Heart left ventricle (tissue), 16 donors: ENCODE data around the gene BEAN1. TPM values are rescaled to one million over a fixed set of nuclear protein-coding genes. Genes with fewer than 3 reads are reported as not detected.

Experiments
- ATAC-seq, 4 donors: fragments of 200-7000 bp; cut with Tn5 transposase; one replicate each; pipeline ENCODE4 v1.9.1; 2020 to 2022; ENCODE audit warnings: moderate library complexity in 4 of 4, mild to moderate bottlenecking in 3 of 4, moderate number of reproducible peaks in 1 of 4
- DNase-seq, 5 donors: peaks; one replicate each; pipeline ENCODE4 v3.0.0-alpha.2; 2020
- H3K27ac ChIP-seq, 12 donors: fragments of 200-600 bp; sonication (generic) in 4 of 12; one replicate each; pipeline versions ENCODE4 v1.5.0 to v1.8.0; 2016 to 2022; ENCODE audit warnings: mild to moderate bottlenecking in 2 of 12
- H3K27me3 ChIP-seq, 9 donors: fragments of 200-600 bp; sonication (generic) in 2 of 9; one replicate each; pipeline versions ENCODE4 v1.5.1 to v1.8.0; 2016 to 2022; ENCODE audit warnings: mild to moderate bottlenecking in 3 of 9
- H3K36me3 ChIP-seq, 9 donors: fragments of 200-600 bp; sonication (generic) in 2 of 9; one replicate each; pipeline versions ENCODE4 v1.5.0 to v1.8.0; 2018 to 2022; ENCODE audit warnings: mild to moderate bottlenecking in 2 of 9
- H3K4me1 ChIP-seq, 12 donors: fragments of 200-600 bp; sonication (generic) in 4 of 12; one replicate each; pipeline versions ENCODE4 v1.5.0 to v1.8.0; 2016 to 2022; ENCODE audit warnings: mild to moderate bottlenecking in 3 of 12
- H3K4me3 ChIP-seq, 12 donors: fragments of 200-600 bp; sonication (generic) in 4 of 12; one replicate each; pipeline versions ENCODE4 v1.5.0 to v1.8.0; 2017 to 2022; ENCODE audit warnings: mild to moderate bottlenecking in 9 of 12, moderate library complexity in 4 of 12
- H3K9me3 ChIP-seq, 12 donors: fragments of 200-600 bp; sonication (generic) in 4 of 12; one replicate each; pipeline versions ENCODE4 v1.5.0 to v1.8.0; 2016 to 2022; ENCODE audit warnings: mild to moderate bottlenecking in 1 of 12
- CTCF ChIP-seq, 12 donors: fragments of 200-600 bp; sonication (generic) in 4 of 12; IDR thresholded peaks; one replicate each; pipeline versions ENCODE4 v1.5.0 to v1.8.0; 2018 to 2022; ENCODE audit warnings: antibody characterized with exemption in 12 of 12, mild to moderate bottlenecking in 5 of 12
- POLR2A ChIP-seq, 2 donors: fragments of 450-650 bp; IDR thresholded peaks; one replicate each; pipeline ENCODE4 v1.6.1; 2017; ENCODE audit warnings: antibody characterized with exemption in 2 of 2, mild to moderate bottlenecking in 2 of 2, moderate library complexity in 2 of 2
- WGBS, 4 donors: extraction: QIAGEN DNeasy Blood & Tissue Kit in 2 of 4; methylation state at CpG; one replicate each; pipeline versions ENCODE4 v1.1.5 to v1.1.7; 2013 to 2018; 5-methylcytosine and 5-hydroxymethylcytosine counted together
- intact Hi-C, 10 donors: fragments of 100-400 bp; cut with DNase I; formaldehyde crosslinking; loops; one replicate each; pipeline versions ENCODE4 v1.11.1 to v1.14.2; 2022
- polyA plus RNA-seq, 2 donors: library from polyadenylated mRNA; stranded (reverse); fragments of 200-250 nt; gene quantifications; one replicate each; pipeline ENCODE4 v1.2.3, GENCODE V29; 2013
- total RNA-seq, 9 donors: library from RNA; depleted of rRNA in 2 of 9; stranded (reverse); fragments of >200 nt in 2 of 9; fragmentation: NEBNext Ultra II Directional in 3 of 9; extraction: Animal tissue kit (Norgen Biotek cat#: 25700) in 3 of 9; gene quantifications; one replicate each; pipeline versions ENCODE4 v1.1.0 to v1.2.4, GENCODE V29; 2016 to 2023
- donor health status: ischemic (EF 13 %, LVEDD 7.1; RV severe dilation, severe dysfunction).
- donor health status: healthy with polysubstance abuse.
- donor health status: DM: no; HTN: yes; CAD: no.
- donor health status: DM: no; HTN: no; CAD: no.
- donor health status: ischemic (EF 25% LVEDD 6.9; RV normal size, moderate dysfunction).
- donor health status: ischemic (EF 25% LVEDD 5.7; RV mildly dilated, moderate dysfunction).
- donor health status: healthy.
- donor health status: DM: yes; HTN: yes; CAD: no.
- donor health status: ischemic (EF 35%, LVEDD 5.7; RV mildly dilated, moderate dysfunction).
- donor health status: nonischemic (EF 11% LVEDD 7.7; RV severe dilation, severe dysfunction).
- donor health status: DM: yes; HTN: yes; CAD: no.
- donor health status: PGD.
- donor health status: ischemic (EF 29% LVEDD 5.4; RV normal size, mild dysfunction).
- donor health status: nonischemic (EF 23%, LVEDD 6.1; RV moderate dilation, normal function).

Gene BEAN1
- total and polyA plus RNA-seq, 11 donors: 0.30 to 8.8 (median 1.5) TPM

- Histone ChIP-seq H3K27me3 (no peaks in the 10 kb centered on the region), H3K4me1 (peaks cover 18 to 96% (median 73%) of the 10 kb centered on the region in 12 donors), H3K27ac (peak overlapping the region; percentile 15 to 100 (median 64)), H3K9me3 (no peaks in the 10 kb centered on the region), H3K36me3 (peaks cover 0 to 17% (median 6%) of the 10 kb centered on the region in 9 donors), H3K4me3 (no peak overlapping the region)
- DNase-seq (no peak), ATAC-seq (no peak)
- TF ChIP-seq CTCF (IDR thresholded peaks at IDR 0.05) (no peak), POLR2A (IDR thresholded peaks at IDR 0.05) (no peak)
- intact Hi-C loops: loop anchor here in 2 of 10 donors (5.0 kb wide), 2 partner anchors 33 to 88 kb away; partner anchors contain the start of genes CKLF (in 1 of the 2) and TK2 (in 1 of the 2)
- 75 to 83% (median 78%) methylated on average over 11 of the region's 11 CpGs for WGBS, 4 donors
Measured at GRCh38 chr16:66519482-66520373, 92.6 kb downstream of the BEAN1 start.

- no peaks in the 10 kb centered on the region for H3K9me3 ChIP-seq
- H3K4me1 ChIP-seq: peaks cover 18 to 98% (median 69%) of the 10 kb centered on the region in 12 donors
- 67 to 74% (median 71%) methylated on average over 14 of the region's 14 CpGs for WGBS, 4 donors
- DNase-seq: peak in 4 of 5 donors; percentile 52 to 75 (median 61)
- ATAC-seq: no peak
- peaks cover 0 to 20% (median 11%) of the 10 kb centered on the region in 9 donors for H3K36me3 ChIP-seq
- no peak overlapping the region for H3K4me3 ChIP-seq
- intact Hi-C loops: no loop called here
- H3K27ac ChIP-seq: peak overlapping the region; percentile 15 to 100 (median 64)
- H3K27me3 ChIP-seq: no peaks in the 10 kb centered on the region
- TF ChIP-seq POLR2A (IDR thresholded peaks at IDR 0.05): no peak
- TF ChIP-seq CTCF (IDR thresholded peaks at IDR 0.05): no peak
Measured at GRCh38 chr16:66520406-66521170, 93.5 kb downstream of the BEAN1 start.

GRCh38 chr16:66521252-66521713, 94.2 kb downstream of the BEAN1 start:
- Histone ChIP-seq H3K36me3 (peaks cover 0 to 25% (median 17%) of the 10 kb centered on the region in 9 donors), H3K4me1 (peaks cover 14 to 97% (median 62%) of the 10 kb centered on the region in 12 donors), H3K27me3 (no peaks in the 10 kb centered on the region), H3K4me3 (no peak overlapping the region), H3K27ac (peak overlapping the region in 8 of 12 donors; percentile 20 to 100 (median 56)), H3K9me3 (no peaks in the 10 kb centered on the region)
- 75 to 93% (median 86%) methylated on average over 2 to 5 of the region's 5 CpGs for WGBS, 4 donors
- ATAC-seq: no peak
- no peak for TF ChIP-seq POLR2A (IDR thresholded peaks at IDR 0.05)
- TF ChIP-seq CTCF (IDR thresholded peaks at IDR 0.05): no peak
- intact Hi-C loops: no loop called here
- DNase-seq: no peak
